SKM-1 treated with dmso at 0.1 percent for 144 hours (cell line): ENCODE measurements around the gene ENO2.

Source experiments
- DNase-seq: peaks from one replicate; lab custom pipeline; 2025; ENCODE audit not compliant: unreplicated experiment; lab: John Stamatoyannopoulos, UW

Gene ENO2

GRCh38 chr12:6929466-6930452, 15.4 kb downstream of the ENO2 start:
- DNase-seq, result no peak

DNA sequence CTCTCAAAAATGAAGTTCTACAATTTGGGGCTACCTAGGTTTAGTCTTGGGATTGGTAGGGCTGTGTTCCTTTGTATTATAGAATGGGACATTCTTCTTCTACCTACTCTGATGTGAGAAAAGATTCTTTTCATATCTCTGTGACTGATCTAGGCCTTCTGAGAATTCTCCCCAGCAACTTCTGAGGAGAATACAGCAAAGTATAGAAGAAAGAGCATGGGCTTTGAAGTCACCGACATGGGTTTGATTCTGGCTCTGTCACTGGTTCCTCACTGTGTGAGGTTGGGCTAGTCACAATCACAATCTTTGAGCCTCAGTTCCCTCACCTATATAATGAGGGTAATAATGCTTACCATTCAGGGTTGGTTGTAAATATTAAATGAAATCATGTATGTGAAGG, 18.4 kb downstream of the ENO2 start:
- DNase-seq, result no peak

GRCh38 chr12:6934110-6934509, 19.7 kb downstream of the ENO2 start:
- no peak for DNase-seq

DNA sequence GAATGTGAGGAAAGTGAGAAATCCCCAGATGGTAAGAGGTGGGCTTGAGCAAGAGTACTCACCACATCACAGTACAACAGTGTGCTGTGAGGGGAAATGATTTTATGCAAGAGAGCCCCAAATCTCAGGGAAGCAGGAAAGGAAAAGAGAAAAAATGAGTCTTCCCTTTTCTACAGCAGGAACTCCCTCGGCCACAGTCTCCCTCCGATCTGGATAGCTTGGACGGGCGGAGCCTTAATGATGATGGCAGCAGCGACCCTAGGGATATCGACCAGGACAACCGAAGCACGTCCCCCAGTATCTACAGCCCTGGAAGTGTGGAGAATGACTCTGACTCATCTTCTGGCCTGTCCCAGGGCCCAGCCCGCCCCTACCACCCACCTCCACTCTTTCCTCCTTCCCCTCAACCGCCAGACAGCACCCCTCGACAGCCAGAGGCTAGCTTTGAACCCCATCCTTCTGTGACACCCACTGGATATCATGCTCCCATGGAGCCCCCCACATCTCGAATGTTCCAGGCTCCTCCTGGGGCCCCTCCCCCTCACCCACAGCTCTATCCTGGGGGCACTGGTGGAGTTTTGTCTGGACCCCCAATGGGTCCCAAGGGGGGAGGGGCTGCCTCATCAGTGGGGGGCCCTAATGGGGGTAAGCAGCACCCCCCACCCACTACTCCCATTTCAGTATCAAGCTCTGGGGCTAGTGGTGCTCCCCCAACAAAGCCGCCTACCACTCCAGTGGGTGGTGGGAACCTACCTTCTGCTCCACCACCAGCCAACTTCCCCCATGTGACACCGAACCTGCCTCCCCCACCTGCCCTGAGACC, 21.2 kb downstream of the ENO2 start:
- no peak for DNase-seq

DNA sequence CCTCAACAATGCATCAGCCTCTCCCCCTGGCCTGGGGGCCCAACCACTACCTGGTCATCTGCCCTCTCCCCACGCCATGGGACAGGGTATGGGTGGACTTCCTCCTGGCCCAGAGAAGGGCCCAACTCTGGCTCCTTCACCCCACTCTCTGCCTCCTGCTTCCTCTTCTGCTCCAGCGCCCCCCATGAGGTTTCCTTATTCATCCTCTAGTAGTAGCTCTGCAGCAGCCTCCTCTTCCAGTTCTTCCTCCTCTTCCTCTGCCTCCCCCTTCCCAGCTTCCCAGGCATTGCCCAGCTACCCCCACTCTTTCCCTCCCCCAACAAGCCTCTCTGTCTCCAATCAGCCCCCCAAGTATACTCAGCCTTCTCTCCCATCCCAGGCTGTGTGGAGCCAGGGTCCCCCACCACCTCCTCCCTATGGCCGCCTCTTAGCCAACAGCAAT, 21.8 kb downstream of the ENO2 start:
- DNase-seq, result no peak

DNA sequence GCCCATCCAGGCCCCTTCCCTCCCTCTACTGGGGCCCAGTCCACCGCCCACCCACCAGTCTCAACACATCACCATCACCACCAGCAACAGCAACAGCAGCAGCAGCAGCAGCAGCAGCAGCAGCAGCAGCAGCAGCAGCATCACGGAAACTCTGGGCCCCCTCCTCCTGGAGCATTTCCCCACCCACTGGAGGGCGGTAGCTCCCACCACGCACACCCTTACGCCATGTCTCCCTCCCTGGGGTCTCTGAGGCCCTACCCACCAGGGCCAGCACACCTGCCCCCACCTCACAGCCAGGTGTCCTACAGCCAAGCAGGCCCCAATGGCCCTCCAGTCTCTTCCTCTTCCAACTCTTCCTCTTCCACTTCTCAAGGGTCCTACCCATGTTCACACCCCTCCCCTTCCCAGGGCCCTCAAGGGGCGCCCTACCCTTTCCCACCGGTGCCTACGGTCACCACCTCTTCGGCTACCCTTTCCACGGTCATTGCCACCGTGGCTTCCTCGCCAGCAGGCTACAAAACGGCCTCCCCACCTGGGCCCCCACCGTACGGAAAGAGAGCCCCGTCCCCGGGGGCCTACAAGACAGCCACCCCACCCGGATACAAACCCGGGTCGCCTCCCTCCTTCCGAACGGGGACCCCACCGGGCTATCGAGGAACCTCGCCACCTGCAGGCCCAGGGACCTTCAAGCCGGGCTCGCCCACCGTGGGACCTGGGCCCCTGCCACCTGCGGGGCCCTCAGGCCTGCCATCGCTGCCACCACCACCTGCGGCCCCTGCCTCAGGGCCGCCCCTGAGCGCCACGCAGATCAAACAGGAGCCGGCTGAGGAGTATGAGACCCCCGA, 22.5 kb downstream of the ENO2 start:
- DNase-seq, result no peak

DNA sequence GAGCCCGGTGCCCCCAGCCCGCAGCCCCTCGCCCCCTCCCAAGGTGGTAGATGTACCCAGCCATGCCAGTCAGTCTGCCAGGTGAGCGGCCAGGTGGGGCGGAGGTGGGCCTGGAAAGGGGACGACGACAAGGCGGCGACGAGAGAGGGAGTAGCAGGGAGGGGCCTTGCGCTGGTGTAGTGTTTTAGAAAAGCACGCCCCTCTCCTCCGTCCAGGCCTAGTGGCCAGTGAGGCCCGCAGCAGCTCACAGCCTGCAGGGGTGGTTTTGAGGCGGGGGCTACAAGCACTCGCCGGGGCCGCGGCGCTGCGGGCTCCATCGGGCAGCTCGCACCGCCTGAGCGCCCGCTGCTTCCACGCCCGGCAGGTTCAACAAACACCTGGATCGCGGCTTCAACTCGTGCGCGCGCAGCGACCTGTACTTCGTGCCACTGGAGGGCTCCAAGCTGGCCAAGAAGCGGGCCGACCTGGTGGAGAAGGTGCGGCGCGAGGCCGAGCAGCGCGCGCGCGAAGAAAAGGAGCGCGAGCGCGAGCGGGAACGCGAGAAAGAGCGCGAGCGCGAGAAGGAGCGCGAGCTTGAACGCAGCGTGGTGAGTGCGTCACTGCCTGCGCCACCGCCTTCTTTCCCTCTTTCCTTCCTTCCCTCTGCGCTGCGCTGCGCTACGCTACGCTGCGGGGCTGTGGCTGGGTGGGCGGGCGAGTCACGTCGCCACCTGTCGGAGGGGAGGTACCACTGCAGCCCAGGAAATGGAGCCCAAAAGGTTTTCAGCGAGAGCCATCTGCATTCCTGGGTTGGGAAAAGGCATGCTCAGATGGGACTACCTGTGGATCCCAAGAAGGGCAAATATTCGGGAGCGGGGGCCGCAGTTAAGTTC, 23.3 kb downstream of the ENO2 start:
- peak; percentile 84 for DNase-seq

DNA sequence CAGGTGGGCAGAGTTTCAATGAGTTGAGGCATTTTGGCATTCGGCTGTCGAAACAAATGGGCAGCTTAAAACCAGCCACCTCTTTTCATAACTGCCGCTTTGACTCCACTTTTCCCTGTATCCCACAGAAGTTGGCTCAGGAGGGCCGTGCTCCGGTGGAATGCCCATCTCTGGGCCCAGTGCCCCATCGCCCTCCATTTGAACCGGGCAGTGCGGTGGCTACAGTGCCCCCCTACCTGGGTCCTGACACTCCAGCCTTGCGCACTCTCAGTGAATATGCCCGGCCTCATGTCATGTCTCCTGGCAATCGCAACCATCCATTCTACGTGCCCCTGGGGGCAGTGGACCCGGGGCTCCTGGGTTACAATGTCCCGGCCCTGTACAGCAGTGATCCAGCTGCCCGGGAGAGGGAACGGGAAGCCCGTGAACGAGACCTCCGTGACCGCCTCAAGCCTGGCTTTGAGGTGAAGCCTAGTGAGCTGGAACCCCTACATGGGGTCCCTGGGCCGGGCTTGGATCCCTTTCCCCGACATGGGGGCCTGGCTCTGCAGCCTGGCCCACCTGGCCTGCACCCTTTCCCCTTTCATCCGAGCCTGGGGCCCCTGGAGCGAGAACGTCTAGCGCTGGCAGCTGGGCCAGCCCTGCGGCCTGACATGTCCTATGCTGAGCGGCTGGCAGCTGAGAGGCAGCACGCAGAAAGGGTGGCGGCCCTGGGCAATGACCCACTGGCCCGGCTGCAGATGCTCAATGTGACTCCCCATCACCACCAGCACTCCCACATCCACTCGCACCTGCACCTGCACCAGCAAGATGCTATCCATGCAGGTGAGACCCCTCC, 24.2 kb downstream of the ENO2 start:
- DNase-seq, result no peak

- DNase-seq, result no peak
These were observed 24.8 kb downstream of the ENO2 start for GRCh38 chr12:6939191-6939540.

- no peak for DNase-seq
These were observed 26.9 kb downstream of the ENO2 start for GRCh38 chr12:6941267-6941666.

DNA sequence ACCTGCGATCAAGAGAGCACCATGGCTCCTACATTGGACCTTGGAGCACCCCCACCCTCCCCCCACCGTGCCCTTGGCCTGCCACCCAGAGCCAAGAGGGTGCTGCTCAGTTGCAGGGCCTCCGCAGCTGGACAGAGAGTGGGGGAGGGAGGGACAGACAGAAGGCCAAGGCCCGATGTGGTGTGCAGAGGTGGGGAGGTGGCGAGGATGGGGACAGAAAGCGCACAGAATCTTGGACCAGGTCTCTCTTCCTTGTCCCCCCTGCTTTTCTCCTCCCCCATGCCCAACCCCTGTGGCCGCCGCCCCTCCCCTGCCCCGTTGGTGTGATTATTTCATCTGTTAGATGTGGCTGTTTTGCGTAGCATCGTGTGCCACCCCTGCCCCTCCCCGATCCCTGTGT, 27.4 kb downstream of the ENO2 start:
- DNase-seq, result no peak

- DNase-seq, result no peak
These were observed 27.9 kb downstream of the ENO2 start for GRCh38 chr12:6942331-6942665.

- no peak for DNase-seq
These were observed 29.0 kb downstream of the ENO2 start for GRCh38 chr12:6943389-6943721.

DNA sequence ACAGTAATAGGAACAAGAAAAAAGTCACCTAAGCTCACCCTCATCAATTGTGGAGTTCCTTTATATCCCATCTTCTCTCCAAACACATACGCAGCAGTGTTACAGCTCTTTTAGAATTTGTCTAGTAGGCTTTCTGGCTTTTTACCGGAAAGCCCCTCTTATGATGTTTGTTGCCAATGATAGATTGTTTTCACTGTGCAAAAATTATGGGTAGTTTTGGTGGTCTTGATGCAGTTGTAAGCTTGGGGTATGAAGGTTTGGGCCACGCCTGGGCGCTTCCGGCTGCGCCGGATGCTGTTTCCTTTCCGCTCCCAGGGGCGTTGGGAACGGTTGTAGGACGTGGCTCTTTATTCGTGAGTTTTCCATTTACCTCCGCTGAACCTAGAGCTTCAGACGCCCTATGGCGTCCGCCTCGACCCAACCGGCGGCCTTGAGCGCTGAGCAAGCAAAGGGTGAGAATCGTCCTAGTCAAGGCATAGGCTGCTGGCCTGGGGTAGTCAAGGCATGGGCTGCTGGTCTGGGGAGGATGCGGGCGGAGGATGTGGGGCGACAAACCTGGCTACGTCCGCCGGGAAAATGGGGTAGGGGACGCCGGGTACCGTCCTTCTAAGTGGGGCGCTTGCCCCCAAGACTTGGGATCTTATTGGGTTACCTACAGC, 29.5 kb downstream of the ENO2 start, which contains the start of the genes C12orf57 and RNU7-1:
TSS of gene C12orf57 (plus strand) at position 301 of the 659 bp plus-strand sequence. CDS start at position 401, 100 bp downstream.
TSS of gene RNU7-1 (plus strand) at position 95 of the 659 bp plus-strand sequence.
- DNase-seq, result peak; percentile 41

- DNase-seq, result peak; percentile 61
These were observed 30.2 kb downstream of the ENO2 start for GRCh38 chr12:6944381-6945186.

GRCh38 chr12:6945613-6946012, 31.2 kb downstream of the ENO2 start:
- no peak for DNase-seq

- no peak for DNase-seq
These were observed 31.9 kb downstream of the ENO2 start for GRCh38 chr12:6946033-6946919.
